K562 (cell line): Measurements from ENCODE around the gene SUCO. TPM values are rescaled to one million over a fixed set of nuclear protein-coding genes. Genes with fewer than 3 reads are reported as not detected.

ENCODE experiments used
- ARNT ChIP-seq, 2 experiments: fragments of 450-650 bp; IDR thresholded peaks; 2 replicates each; pipeline ENCODE4 v1.6.1; 2016; ENCODE audit warnings: mild to moderate bottlenecking in 1 of 2
- FOXP4 ChIP-seq: sonication (generic); formaldehyde crosslinking; IDR thresholded peaks from 2 replicates; pipeline ENCODE4 v1.8.0; 2022; ENCODE audit warnings: mild to moderate bottlenecking, missing genetic modification reagents, borderline replicate concordance
- HMG20B ChIP-seq: fragments of 250-450 bp; sonication (Bioruptor Pico); IDR thresholded peaks from 2 replicates; pipeline ENCODE4 v1.5.0; 2021; ENCODE audit warnings: mild to moderate bottlenecking
- MCM5 ChIP-seq: fragments of 450-650 bp; IDR thresholded peaks from 2 replicates; pipeline ENCODE4 v1.6.1; 2016; ENCODE audit warnings: low read depth
- NR2F6 ChIP-seq: fragments of 450-650 bp; formaldehyde crosslinking; IDR thresholded peaks from 2 replicates; pipeline ENCODE4 v1.4.0; 2020; ENCODE audit warnings: mild to moderate bottlenecking
- PHB ChIP-seq: fragments of 250-450 bp; sonication (Bioruptor Pico); IDR thresholded peaks from 2 replicates; pipeline ENCODE4 v1.5.0; 2021
- PRMT5 ChIP-seq: sonication (generic); formaldehyde crosslinking; IDR thresholded peaks from 2 replicates; pipeline ENCODE4 v1.5.0; 2020; ENCODE audit warnings: missing genetic modification reagents
- RAD51 ChIP-seq: fragments of 450-650 bp; IDR thresholded peaks from 2 replicates; pipeline ENCODE4 v1.7.1; 2016; ENCODE audit warnings: low read depth, mild to moderate bottlenecking, borderline replicate concordance
- RB1 ChIP-seq: fragments of 450-650 bp; IDR thresholded peaks from 2 replicates; pipeline ENCODE4 v1.6.1; 2017; ENCODE audit warnings: low read depth, mild to moderate bottlenecking
- SREBF1 ChIP-seq: fragments of 150-350 bp; IDR thresholded peaks from 2 replicates; pipeline ENCODE4 v1.6.1; 2014; ENCODE audit warnings: antibody characterized with exemption, low read depth, low read length, borderline replicate concordance
- TSC22D4 ChIP-seq: fragments of 450-650 bp; IDR thresholded peaks from 2 replicates; pipeline ENCODE4 v1.6.1; 2016; ENCODE audit warnings: missing genetic modification characterization, missing biosample characterization, control low read depth
- ZFP30 ChIP-seq: fragments of 250-450 bp; sonication (Bioruptor Pico); IDR thresholded peaks from 2 replicates; pipeline ENCODE4 v1.8.0; 2022; ENCODE audit warnings: moderate library complexity, mild to moderate bottlenecking, inconsistent platforms, borderline replicate concordance
- ZNF3 ChIP-seq: fragments of 250-450 bp; sonication (Bioruptor Pico); IDR thresholded peaks from 2 replicates; pipeline ENCODE4 v1.5.0; 2021; ENCODE audit warnings: mild to moderate bottlenecking, moderate library complexity
- ZNF507 ChIP-seq: conservative IDR thresholded peaks from 2 replicates; pipeline ENCODE4 v1.6.1; 2017; ENCODE audit warnings: missing genetic modification characterization, missing compliant biosample characterization
- ZNF668 ChIP-seq: fragments of 250-450 bp; sonication (Bioruptor Pico); IDR thresholded peaks from 2 replicates; pipeline ENCODE4 v1.8.0; 2022; ENCODE audit warnings: mild to moderate bottlenecking, inconsistent platforms
- ZNF764 ChIP-seq: fragments of 250-450 bp; sonication (Bioruptor Pico); IDR thresholded peaks from 2 replicates; pipeline ENCODE4 v1.4.0; 2020; ENCODE audit warnings: low read depth, mild to moderate bottlenecking, moderate library complexity
- polyA plus RNA-seq, 8 experiments: library from polyadenylated mRNA; depleted of rRNA in 4 of 8; stranded (reverse) in 5 of 8; unstranded in 3 of 8; fragments of >200 nt; fragmentation: Nextera tagmentation in 2 of 8; fragmentation: Illumina TruSeq in 1 of 8; extraction: Ambion mirVana in 2 of 8; extraction: Trizol in 1 of 8; gene quantifications; 2 replicates each; pipeline versions ENCODE4 v1.2.1 to v1.2.3, GENCODE V29; 2011 to 2014; ENCODE audit warnings: inconsistent platforms in 1 of 8, missing spikeins in 1 of 8
- total RNA-seq, 7 experiments: library from RNA; depleted of rRNA in 6 of 7; stranded (reverse); fragments of >200 nt in 6 of 7; fragmentation: Illumina TruSeq in 2 of 7; extraction: Trizol in 2 of 7; gene quantifications; 2 replicates each; pipeline versions ENCODE4 v1.2.1 to v1.2.3, GENCODE V29; 2011 to 2021; ENCODE audit warnings: low replicate concordance in 1 of 7
- TF ChIP-seq, protein P1 (sequence below): sonication (generic); formaldehyde crosslinking; IDR thresholded peaks from 2 replicates; pipeline ENCODE4 v1.8.0; 2022; ENCODE audit warnings: mild to moderate bottlenecking, missing genetic modification reagents
- TF ChIP-seq, protein P2 (sequence below): fragments of 250-450 bp; sonication (Bioruptor Pico); IDR thresholded peaks from 2 replicates; pipeline ENCODE4 v1.8.0; 2022; ENCODE audit warnings: moderate library complexity, mild to moderate bottlenecking, inconsistent platforms
- TF ChIP-seq, protein P3 (sequence below): fragments of 250-450 bp; sonication (Bioruptor Pico); IDR thresholded peaks from 2 replicates; pipeline ENCODE4 v1.9.0; 2021; ENCODE audit warnings: mild to moderate bottlenecking, inconsistent platforms

SUCO gene
- total and polyA plus RNA-seq, 9 of the 15 experiments (the other 6 are each of a cell fraction or from before 2014, with no cell fraction given), result 2.5 to 20.6 (median 14.3) TPM

DNA sequence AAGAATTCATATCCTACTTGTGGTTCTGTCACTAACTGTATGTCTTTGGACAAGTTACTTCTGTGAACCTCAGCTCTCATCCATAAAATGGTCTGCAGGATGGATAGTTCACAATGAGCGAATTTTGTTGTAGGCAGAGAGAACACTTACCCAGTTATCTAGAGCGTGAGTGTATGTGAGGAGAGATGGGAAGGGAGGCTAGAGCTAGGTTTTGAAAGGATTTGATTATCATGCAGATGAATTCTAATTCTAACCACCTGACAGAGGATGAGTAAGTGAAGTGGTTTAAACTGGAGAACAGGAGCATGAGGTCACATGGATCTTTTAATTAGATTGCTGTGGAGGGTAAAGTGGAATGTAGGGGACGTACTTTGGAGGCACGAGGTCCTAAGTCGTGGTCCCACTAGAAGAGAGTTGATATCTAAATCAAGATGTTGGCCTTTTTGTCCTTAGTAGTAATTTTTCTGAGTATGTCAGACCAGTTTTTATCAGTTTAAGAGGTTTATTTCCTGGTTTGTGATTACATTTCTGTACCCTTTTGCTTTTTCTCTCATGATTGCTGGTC lies 5.0 kb downstream of the SUCO start (continued):
- TF ChIP-seq FOXP4, result no peak
- TF ChIP-seq, protein P1, sequence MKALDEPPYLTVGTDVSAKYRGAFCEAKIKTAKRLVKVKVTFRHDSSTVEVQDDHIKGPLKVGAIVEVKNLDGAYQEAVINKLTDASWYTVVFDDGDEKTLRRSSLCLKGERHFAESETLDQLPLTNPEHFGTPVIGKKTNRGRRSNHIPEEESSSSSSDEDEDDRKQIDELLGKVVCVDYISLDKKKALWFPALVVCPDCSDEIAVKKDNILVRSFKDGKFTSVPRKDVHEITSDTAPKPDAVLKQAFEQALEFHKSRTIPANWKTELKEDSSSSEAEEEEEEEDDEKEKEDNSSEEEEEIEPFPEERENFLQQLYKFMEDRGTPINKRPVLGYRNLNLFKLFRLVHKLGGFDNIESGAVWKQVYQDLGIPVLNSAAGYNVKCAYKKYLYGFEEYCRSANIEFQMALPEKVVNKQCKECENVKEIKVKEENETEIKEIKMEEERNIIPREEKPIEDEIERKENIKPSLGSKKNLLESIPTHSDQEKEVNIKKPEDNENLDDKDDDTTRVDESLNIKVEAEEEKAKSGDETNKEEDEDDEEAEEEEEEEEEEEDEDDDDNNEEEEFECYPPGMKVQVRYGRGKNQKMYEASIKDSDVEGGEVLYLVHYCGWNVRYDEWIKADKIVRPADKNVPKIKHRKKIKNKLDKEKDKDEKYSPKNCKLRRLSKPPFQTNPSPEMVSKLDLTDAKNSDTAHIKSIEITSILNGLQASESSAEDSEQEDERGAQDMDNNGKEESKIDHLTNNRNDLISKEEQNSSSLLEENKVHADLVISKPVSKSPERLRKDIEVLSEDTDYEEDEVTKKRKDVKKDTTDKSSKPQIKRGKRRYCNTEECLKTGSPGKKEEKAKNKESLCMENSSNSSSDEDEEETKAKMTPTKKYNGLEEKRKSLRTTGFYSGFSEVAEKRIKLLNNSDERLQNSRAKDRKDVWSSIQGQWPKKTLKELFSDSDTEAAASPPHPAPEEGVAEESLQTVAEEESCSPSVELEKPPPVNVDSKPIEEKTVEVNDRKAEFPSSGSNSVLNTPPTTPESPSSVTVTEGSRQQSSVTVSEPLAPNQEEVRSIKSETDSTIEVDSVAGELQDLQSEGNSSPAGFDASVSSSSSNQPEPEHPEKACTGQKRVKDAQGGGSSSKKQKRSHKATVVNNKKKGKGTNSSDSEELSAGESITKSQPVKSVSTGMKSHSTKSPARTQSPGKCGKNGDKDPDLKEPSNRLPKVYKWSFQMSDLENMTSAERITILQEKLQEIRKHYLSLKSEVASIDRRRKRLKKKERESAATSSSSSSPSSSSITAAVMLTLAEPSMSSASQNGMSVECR (CRISPR knock-in tag), result no peak
- TF ChIP-seq RB1, result no peak
- TF ChIP-seq, protein P2, sequence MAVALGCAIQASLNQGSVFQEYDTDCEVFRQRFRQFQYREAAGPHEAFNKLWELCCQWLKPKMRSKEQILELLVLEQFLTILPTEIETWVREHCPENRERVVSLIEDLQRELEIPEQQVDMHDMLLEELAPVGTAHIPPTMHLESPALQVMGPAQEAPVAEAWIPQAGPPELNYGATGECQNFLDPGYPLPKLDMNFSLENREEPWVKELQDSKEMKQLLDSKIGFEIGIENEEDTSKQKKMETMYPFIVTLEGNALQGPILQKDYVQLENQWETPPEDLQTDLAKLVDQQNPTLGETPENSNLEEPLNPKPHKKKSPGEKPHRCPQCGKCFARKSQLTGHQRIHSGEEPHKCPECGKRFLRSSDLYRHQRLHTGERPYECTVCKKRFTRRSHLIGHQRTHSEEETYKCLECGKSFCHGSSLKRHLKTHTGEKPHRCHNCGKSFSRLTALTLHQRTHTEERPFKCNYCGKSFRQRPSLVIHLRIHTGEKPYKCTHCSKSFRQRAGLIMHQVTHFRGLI (CRISPR knock-in tag), result no peak
- TF ChIP-seq ZNF507 (tag), result no peak
- no peak for TF ChIP-seq SREBF1
- TF ChIP-seq ARNT (IDR thresholded peaks at IDR 0.05), result no peak
- no peak for TF ChIP-seq RAD51
- no peak for TF ChIP-seq NR2F6 (CRISPR knock-in tag)
- TF ChIP-seq PRMT5 (CRISPR knock-in tag), result no peak
- TF ChIP-seq HMG20B, result no peak
- no peak for TF ChIP-seq ZNF764 (CRISPR knock-in tag)
- 0 out of 2 replicates have a peak, but pooled peaks have one; percentile 45 for TF ChIP-seq TSC22D4 (tag)
- no peak for TF ChIP-seq ZFP30 (CRISPR knock-in tag)
- TF ChIP-seq MCM5, result no peak
- no peak for TF ChIP-seq PHB (CRISPR knock-in tag)
- TF ChIP-seq ZNF668 (CRISPR knock-in tag), result no peak
- no peak for TF ChIP-seq ZNF3 (CRISPR knock-in tag)
- TF ChIP-seq, protein P3, sequence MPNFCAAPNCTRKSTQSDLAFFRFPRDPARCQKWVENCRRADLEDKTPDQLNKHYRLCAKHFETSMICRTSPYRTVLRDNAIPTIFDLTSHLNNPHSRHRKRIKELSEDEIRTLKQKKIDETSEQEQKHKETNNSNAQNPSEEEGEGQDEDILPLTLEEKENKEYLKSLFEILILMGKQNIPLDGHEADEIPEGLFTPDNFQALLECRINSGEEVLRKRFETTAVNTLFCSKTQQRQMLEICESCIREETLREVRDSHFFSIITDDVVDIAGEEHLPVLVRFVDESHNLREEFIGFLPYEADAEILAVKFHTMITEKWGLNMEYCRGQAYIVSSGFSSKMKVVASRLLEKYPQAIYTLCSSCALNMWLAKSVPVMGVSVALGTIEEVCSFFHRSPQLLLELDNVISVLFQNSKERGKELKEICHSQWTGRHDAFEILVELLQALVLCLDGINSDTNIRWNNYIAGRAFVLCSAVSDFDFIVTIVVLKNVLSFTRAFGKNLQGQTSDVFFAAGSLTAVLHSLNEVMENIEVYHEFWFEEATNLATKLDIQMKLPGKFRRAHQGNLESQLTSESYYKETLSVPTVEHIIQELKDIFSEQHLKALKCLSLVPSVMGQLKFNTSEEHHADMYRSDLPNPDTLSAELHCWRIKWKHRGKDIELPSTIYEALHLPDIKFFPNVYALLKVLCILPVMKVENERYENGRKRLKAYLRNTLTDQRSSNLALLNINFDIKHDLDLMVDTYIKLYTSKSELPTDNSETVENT (CRISPR knock-in tag), result no peak
